ENCODE results near the gene FHIT.
"Not testable (repeated sequence)": the region's sequence is repeated elsewhere in the genome, so short reads cannot be mapped to it uniquely, and the experiment has no call there.

The FHIT gene

GRCh38 chr3:59963676-59964075 lies 1287.6 kb downstream of the FHIT start:
- DNase-seq (ENCODE audit: low spot score), result no peak

DNA sequence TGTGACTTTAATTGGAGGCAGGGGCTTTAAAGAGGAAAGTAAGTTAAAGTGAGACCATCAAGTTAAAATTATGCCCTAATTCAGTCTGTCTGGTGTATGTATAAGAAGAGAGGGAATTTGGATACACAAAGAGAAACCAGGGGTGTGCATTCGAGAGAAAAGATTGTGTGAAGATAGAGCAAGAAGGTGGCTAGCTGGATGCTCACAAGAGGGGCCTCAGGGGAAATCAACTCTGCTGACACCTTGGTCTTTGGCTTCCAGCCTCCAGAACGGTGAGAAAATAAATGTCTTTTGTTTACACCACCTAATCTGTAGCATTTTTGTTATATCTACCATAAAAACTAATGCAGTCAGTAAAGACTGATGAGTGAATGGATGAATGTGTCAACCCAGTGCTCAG lies 1294.1 kb downstream of the FHIT start:
- DNase-seq (ENCODE audit: low spot score), result no peak

GRCh38 chr3:59953104-59953503 lies 1298.1 kb downstream of the FHIT start:
- DNase-seq (ENCODE audit: low spot score), result no peak

DNA sequence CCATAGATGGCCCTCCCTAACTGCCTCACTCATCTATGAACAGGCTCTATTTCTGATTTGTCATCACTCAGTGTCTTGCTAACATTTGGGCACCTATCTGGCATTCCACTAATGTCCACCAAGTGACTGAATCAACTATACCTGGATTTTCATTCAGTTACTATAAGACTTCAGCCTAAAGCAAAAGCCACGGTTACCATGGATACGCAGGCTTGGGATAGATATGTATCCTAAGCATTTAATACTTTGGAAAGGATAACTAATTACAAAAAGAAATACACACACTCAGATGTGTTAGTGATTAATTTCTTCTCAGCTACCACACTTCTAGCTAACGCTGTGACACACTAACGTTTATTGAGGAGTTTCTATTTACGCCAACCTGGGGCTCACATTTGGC lies 1301.9 kb downstream of the FHIT start:
- no peak for DNase-seq (ENCODE audit: low spot score)

DNA sequence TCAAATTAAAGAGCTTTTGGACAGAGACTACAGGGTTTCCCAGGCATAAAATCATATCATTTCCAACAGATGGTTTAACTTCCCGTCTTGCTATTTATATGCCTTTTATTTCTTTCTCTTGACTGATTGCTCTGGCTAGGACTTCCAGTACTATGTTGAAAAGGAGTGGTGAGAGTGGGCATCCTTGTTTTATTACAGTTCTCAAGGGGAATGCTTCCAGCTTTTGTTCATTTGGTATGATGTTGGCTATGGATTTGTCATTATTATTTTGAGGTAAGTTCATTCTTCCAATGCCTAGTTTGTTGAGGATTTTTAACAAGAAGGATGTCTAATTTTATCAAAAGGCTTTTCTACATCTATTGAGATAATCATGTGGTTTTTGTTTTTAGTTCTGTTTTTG lies 1304.9 kb downstream of the FHIT start:
- DNase-seq (ENCODE audit: low spot score), result no peak

DNA sequence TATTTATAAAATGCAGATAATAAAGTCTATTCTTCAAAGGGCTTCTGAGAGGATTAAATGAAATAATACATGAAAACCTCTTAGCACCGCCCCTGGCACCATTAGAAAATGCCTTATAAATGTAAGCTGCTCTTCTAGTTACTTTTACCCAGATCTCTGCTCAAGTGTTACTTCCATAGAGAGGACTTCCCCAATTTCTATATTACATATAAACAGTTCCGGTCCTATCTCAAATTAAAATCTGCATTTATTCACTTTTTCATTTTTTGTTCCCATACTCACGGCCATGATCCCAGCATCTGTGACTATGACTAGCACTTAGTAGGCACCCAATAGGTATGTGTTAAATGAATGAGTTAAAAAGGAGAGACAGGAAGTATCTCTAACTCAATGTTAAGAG lies 1310.5 kb downstream of the FHIT start:
- no peak for DNase-seq (ENCODE audit: low spot score)

DNA sequence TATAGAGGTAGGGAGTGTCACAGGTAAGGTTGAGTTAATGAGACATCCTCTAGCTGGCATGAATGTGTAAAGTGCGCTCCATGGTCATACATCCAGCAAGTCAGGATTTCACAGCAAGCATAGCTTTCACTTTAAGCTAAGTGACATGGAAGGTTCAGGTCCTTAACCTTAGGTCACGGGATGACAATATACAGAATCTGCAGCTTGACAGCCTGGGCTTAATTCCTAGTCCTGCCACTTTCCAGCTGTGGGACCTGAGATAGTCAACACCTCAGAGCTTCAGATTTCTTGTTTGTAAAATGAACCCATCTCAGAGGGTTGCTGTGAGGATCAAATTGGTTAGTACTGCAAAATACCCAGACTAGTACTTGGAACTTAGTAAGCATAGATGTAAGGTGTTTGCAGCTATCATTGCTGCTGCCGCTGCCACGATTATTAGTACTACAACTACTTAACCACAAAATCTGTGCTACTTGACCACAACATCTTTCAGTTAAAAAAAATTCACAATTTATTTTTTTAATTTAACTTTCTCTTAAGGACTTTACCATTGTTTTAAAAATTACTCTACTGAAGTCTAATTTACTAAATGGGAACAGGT lies 1311.3 kb downstream of the FHIT start:
- peak; percentile 68 for DNase-seq (ENCODE audit: low spot score)

- no peak for DNase-seq (ENCODE audit: low spot score)
Observed at GRCh38 chr3:59938828-59939227, 1312.4 kb downstream of the FHIT start.

DNA sequence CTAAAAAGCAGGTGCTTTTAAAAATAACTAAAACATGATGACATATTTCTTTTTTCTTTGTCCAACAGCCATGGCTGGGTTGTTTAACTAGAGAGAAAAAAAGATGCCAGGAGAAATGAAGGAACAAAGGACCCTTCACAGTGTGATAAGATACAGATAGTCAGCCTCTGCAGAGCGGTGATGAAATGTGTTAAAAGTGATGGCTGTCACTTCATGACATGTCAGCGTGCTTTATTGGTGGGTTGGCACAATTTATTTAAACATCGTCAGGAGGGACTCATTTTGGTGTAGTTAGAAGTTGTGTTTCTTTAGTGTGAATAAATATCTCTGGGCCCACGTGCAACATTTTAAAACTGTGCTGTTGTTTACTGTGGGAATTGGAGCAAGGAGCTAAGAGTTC lies 1314.1 kb downstream of the FHIT start:
- DNase-seq (ENCODE audit: low spot score), result peak; percentile 31

- no peak for DNase-seq (ENCODE audit: low spot score)
Observed at GRCh38 chr3:59936472-59936871, 1314.8 kb downstream of the FHIT start.

GRCh38 chr3:59935025-59935424 lies 1316.2 kb downstream of the FHIT start:
- DNase-seq (ENCODE audit: low spot score), result no peak

GRCh38 chr3:59934560-59934959 lies 1316.7 kb downstream of the FHIT start:
- DNase-seq (ENCODE audit: low spot score), result not testable (repeated sequence)

DNA sequence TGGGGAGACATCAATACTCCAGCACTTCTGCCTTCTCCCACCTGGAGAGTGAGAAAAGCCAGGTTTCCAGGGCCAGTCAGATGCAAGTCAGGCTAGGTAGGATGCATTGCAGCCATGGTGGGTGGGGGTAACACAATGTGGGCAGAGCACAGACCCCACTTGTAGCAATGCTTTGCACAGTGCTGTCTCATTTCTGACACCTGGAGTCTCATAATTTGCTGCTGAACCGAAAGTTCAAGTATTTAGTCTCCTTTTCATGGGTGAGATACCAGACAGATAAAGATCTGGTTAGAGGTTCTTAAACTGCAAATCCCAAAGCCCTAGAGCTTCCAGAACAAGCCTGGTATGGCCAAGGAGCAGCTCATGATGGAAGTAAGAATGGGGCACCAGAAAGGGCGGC lies 1321.1 kb downstream of the FHIT start:
- DNase-seq (ENCODE audit: low spot score), result no peak

- no peak for DNase-seq (ENCODE audit: low spot score)
Observed at GRCh38 chr3:59927056-59927455, 1324.2 kb downstream of the FHIT start.

DNA sequence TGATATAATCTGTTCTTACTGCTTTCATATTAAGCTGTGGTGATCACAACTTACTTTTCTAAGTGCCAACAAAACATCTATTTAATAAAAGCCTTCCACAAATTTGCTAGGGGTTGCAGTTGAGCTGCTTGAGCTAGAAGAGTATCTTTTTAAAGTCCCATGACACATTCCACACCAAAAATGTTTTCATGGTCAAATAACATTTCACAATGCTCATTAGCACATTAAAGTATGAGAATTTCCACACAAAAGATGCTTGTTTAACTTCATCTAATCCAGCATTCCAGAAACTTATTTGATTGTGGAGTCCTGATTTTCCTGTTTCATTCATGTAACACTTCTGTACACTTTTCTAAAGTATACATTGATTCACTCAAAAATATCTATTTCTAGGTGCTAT lies 1325.3 kb downstream of the FHIT start:
- DNase-seq (ENCODE audit: low spot score), result no peak

GRCh38 chr3:59922192-59922591 lies 1329.1 kb downstream of the FHIT start:
- DNase-seq (ENCODE audit: low spot score), result peak; percentile 50

DNA sequence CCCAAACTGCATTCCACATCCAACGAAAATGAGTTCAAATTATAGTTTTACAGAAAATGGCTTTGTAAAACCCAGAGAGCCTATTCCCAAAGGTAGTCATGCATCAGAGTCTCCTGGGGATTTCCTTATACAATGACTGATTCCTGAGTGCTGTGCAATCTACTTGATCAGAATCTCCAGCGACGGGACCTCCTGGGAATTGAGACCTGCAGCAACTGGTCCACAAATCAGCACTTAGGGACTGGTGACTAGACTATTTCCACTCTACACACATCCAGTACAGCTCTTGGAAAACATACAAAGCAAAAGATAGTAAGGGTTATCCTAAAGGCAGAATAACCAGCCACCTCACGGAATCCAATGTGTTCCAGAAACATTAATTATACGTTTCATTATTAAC lies 1330.4 kb downstream of the FHIT start:
- peak; percentile 86 for DNase-seq (ENCODE audit: low spot score)

DNA sequence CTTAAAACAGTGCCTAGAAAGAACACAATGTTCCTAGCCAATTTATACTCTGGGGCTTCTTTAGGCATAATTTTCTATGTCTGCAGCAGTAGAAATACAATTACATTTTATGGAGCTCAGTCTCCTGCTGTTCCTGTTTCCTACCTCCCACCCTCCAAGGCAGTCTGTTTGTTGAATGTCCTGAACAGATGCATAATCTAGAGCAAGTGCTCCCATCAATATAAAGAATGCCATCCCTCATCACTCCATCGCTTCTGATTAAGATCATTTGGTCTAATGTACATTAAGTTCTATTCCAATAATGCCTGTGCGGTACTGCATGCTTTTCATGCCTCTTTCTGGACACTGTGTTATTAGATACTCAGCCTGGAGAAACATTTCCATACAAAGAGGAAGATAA lies 1331.7 kb downstream of the FHIT start:
- peak; percentile 41 for DNase-seq (ENCODE audit: low spot score)

GRCh38 chr3:59914251-59914650 lies 1337.0 kb downstream of the FHIT start:
- no peak for DNase-seq (ENCODE audit: low spot score)

DNA sequence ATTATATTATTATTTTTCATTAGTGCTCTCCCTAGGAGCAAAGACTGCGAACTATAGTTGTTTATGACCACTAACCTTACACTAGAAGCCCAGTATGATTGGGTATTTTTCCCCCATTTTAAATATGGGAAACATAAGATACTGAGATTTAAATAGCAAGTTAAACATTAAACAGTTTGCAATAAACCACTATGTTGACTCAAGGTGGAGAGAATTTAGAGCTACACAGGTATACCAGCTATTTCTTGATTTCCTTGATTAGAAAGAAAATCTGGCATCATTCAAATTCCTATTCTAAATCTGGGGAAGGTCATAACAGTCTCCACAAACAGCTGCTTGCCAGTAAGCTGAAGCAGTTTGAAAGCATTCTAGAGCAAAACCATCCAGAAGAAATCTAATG lies 1337.6 kb downstream of the FHIT start:
- DNase-seq (ENCODE audit: low spot score), result no peak

DNA sequence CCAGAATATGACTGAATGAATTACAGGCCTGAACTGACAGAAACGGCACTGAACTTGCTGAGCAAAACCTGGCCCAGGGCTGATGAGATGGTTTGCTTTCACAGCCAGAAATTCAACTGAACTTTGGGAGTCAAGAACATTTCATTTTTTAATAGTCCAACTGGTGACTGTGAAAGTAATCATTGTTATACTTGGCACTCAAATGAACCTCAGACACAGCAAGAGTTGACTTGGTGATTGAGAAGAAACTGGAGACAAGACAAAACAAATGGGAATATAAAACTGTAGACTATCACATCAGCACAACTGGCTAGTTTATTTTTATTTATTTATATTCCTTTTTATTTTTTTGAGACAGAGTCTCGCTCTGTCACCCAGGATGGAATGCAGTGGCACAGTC lies 1342.6 kb downstream of the FHIT start:
- DNase-seq (ENCODE audit: low spot score), result no peak

DNA sequence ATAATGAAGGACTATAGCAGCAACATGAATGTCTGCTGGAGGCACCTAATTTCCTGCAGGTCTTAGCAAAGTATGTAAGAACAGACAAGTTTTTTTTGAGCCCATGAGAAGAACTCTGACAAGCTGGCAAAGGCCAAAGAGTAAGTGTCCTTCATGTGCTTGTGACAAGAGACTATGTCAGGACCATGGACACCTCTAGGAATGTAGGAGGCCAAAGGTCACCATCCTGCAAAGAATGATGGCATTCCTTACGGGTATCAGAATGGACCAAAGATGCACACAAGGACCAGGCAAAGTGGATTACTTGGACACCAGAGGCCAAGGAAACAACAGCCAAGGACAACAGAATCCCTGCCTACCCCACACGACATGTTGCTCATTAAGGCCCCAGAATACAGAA lies 1343.0 kb downstream of the FHIT start:
- no peak for DNase-seq (ENCODE audit: low spot score)

DNA sequence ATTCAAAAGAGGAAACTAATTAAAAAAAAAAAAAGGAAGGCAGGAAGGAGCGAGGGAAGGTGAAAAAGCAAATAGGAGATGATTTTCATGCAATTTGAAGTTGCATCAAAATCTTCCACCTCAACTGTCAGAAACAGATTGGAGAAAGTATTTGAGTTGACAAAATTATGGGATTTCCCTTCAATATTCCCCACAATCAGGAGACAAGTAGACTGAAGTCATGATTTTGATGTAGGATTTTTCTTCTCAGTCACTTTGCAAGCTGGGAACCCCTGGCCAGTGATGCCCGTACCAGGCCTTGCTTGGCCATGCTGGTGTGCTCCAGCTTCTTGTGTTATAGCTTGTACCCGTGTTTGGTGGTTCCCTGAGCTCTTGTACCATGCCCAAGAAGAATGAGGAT lies 1347.0 kb downstream of the FHIT start:
- DNase-seq (ENCODE audit: low spot score), result no peak

DNA sequence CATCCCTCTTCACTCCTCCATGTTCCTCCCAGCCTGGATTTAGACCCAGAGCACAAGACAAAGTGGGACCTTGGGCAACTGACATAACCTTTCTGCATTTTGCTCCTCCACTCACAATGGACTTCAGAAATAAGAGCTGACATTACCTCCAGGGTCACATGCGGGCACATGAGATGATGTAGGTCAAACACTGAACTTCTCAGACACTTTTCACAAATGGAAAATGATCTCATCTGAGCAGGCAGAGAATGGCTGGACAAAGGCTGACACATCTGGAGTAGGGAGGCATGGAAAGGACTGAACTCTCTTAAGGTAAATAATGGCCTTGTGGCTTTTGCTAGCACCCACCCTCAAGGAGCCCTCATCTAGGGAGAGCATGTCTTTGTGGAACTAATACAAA lies 1352.2 kb downstream of the FHIT start:
- DNase-seq (ENCODE audit: low spot score), result no peak
